ENCODE measurements around the gene GATAD1. TPM values are rescaled to one million over a fixed set of nuclear protein-coding genes. Genes with fewer than 3 reads are reported as not detected.

Gene GATAD1
- polyA plus RNA-seq, 1 experiment = 31.7 TPM

- Histone ChIP-seq H3K27me3 (ENCODE audit: control insufficient read depth, insufficient read depth, low read length) (no peaks in the 10 kb centered on the region), H3K9me3 (ENCODE audit: control insufficient read depth, insufficient read depth, low read length) (no peaks in the 10 kb centered on the region), H3K4me3 (ENCODE audit: low read depth, low read length) (no peak overlapping the region), H3K27ac (ENCODE audit: low read depth, low read length) (no peak overlapping the region)
- ChIA-PET CTCF (interaction anchor here (2.5 kb wide), 1 partner anchor 24 kb away, joined by 12 read pairs; no protein-coding TSS in a partner anchor), POLR2A (no interaction called here)
- DNase-seq (ENCODE audit: low read depth, low spot score) = no peak
- no peak for TF ChIP-seq CTCF (IDR thresholded peaks at IDR 0.05; ENCODE audit: low read depth, low read length)
Observed at GRCh38 chr7:92485267-92485892, 38.1 kb downstream of the GATAD1 start.

DNA sequence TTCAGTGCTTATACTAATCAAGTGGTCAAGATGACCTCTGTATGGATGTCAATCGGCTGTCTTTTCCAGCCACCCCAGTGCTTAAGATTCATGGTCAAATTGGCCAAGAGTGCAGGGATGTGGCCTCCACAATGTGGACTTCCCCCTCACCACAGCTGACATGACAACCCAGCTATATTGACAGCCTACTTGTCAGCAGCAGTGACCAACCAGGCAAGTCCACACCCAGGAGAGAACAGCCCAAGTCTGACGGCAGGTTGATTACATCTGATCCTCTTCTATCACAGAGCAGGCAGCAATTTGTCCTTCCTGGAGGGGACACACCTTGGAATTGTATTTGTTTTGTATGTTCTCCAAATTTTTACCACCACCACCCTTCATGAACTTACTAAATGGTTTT lies 38.7 kb downstream of the GATAD1 start:
- no peak overlapping the region for H3K27ac ChIP-seq (ENCODE audit: low read depth, low read length)
- no peak for TF ChIP-seq CTCF (IDR thresholded peaks at IDR 0.05; ENCODE audit: low read depth, low read length)
- DNase-seq (ENCODE audit: low read depth, low spot score) = no peak
- no peak overlapping the region for H3K4me3 ChIP-seq (ENCODE audit: low read depth, low read length)
- ChIA-PET POLR2A (no interaction called here), CTCF (interaction anchor here (2.5 kb wide), 1 partner anchor 25 kb away, joined by 12 read pairs; no protein-coding TSS in a partner anchor)
- H3K27me3 ChIP-seq (ENCODE audit: control insufficient read depth, insufficient read depth, low read length) = no peaks in the 10 kb centered on the region
- H3K9me3 ChIP-seq (ENCODE audit: control insufficient read depth, insufficient read depth, low read length) = no peaks in the 10 kb centered on the region

- Histone ChIP-seq H3K9me3 (ENCODE audit: control insufficient read depth, insufficient read depth, low read length) (no peaks in the 10 kb centered on the region), H3K4me3 (ENCODE audit: low read depth, low read length) (no peak overlapping the region), H3K27ac (ENCODE audit: low read depth, low read length) (no peak overlapping the region), H3K27me3 (ENCODE audit: control insufficient read depth, insufficient read depth, low read length) (no peaks in the 10 kb centered on the region)
- no peak for TF ChIP-seq CTCF (IDR thresholded peaks at IDR 0.05; ENCODE audit: low read depth, low read length)
- DNase-seq (ENCODE audit: low read depth, low spot score) = no peak
- ChIA-PET CTCF (interaction anchor here (2.5 kb wide), 1 partner anchor 27 kb away, joined by 12 read pairs; no protein-coding TSS in a partner anchor), POLR2A (no interaction called here)
Observed at GRCh38 chr7:92487804-92488203, 40.5 kb downstream of the GATAD1 start.

DNA sequence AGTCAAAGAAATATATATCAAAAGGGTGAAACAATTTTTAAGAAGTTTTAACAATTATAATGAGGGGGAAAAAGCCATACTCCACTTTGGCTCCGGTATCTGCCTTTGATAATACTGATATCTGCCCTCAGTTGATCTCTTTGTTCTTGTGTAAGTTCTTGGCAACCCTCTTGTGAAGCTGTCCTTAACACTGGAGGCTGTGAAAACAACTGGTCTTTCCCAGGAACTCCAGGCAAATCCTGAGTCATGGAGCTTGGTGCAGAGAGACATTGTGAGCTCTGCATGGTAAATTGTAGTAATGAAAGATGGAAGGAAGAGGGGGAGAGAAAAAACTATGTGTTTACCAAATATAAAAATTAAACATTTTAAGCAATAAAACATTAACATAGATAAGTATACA lies 42.4 kb downstream of the GATAD1 start:
- DNase-seq (ENCODE audit: low read depth, low spot score) = no peak
- CTCF ChIA-PET = interaction anchor here (0.9 to 1.0 kb wide), 3 partner anchors 28 to 39 kb away, joined by 3 to 5 read pairs (median 3); partner anchors contain the start of gene RBM48

More for the DNA sequence above, 42.4 kb downstream of the GATAD1 start:
- POLR2A ChIA-PET = no interaction called here
- TF ChIP-seq CTCF (IDR thresholded peaks at IDR 0.05; ENCODE audit: low read depth, low read length) = no peak
- H3K27me3 ChIP-seq (ENCODE audit: control insufficient read depth, insufficient read depth, low read length) = no peaks in the 10 kb centered on the region
- H3K9me3 ChIP-seq (ENCODE audit: control insufficient read depth, insufficient read depth, low read length) = no peaks in the 10 kb centered on the region
- H3K27ac ChIP-seq (ENCODE audit: low read depth, low read length) = no peak overlapping the region
- no peak overlapping the region for H3K4me3 ChIP-seq (ENCODE audit: low read depth, low read length)
